Measurements from ENCODE around the gene DRGX.

The DRGX gene

GRCh38 chr10:49367600-49367999, 28.3 kb downstream of the DRGX start:
- TF ChIP-seq, protein P1, sequence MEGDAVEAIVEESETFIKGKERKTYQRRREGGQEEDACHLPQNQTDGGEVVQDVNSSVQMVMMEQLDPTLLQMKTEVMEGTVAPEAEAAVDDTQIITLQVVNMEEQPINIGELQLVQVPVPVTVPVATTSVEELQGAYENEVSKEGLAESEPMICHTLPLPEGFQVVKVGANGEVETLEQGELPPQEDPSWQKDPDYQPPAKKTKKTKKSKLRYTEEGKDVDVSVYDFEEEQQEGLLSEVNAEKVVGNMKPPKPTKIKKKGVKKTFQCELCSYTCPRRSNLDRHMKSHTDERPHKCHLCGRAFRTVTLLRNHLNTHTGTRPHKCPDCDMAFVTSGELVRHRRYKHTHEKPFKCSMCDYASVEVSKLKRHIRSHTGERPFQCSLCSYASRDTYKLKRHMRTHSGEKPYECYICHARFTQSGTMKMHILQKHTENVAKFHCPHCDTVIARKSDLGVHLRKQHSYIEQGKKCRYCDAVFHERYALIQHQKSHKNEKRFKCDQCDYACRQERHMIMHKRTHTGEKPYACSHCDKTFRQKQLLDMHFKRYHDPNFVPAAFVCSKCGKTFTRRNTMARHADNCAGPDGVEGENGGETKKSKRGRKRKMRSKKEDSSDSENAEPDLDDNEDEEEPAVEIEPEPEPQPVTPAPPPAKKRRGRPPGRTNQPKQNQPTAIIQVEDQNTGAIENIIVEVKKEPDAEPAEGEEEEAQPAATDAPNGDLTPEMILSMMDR (conservative IDR thresholded peaks at IDR 0.05; ENCODE audit: low read length) = no peak

GRCh38 chr10:49366460-49366859, 29.4 kb downstream of the DRGX start:
- DNase-seq (ENCODE audit: low read depth) = no peak
- TF ChIP-seq, protein P1 (conservative IDR thresholded peaks at IDR 0.05; ENCODE audit: low read length) = no peak
- no peak overlapping the region for H3K4me3 ChIP-seq (ENCODE audit: low read length)

More at GRCh38 chr10:49367600-49367999, 28.3 kb downstream of the DRGX start:
- no peak overlapping the region for H3K4me3 ChIP-seq (ENCODE audit: low read length)
- no peak for DNase-seq (ENCODE audit: low read depth)

DNA sequence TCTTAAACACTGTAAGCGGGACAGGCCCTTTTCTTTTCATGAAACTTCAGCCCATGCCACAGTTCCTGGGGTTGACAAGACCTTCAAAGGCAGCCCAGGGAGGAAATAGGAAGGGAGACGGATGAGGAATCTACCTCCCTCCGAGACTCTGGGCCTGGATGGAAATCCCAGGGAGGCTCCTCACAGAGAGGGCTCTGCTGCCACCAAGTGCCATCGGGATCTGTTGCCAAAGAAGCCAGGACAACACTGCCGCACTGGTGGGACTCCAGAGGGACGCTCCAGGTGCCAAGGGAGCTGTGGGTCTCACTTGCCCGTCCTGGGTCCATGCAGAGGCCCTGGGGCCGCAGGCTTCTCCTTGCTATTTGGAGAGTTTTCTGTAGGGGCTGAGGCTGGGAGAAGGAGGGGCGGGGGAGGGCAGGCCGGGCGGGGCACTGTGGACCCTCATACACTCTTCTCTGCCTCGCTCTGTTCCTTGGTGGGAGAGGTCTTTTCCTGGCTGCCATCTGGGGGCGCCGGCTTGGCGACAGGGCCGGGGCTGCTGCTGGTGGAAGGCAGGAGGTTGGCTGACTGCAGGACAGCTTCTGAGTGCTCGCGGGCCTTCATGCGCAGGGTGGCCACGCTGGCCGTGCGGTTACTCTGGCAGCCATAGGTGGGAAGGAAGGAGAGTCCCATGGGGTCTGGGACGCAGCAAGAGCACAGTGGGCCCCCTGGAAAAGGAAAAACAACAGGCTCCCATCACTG, 30.0 kb downstream of the DRGX start:
- DNase-seq (ENCODE audit: low read depth) = no peak
- H3K4me3 ChIP-seq (ENCODE audit: low read length) = no peak overlapping the region

GRCh38 chr10:49365275-49365674, 30.6 kb downstream of the DRGX start:
- TF ChIP-seq, protein P1 (conservative IDR thresholded peaks at IDR 0.05; ENCODE audit: low read length) = no peak

More for the DNA sequence above, 30.0 kb downstream of the DRGX start:
- TF ChIP-seq, protein P1 (conservative IDR thresholded peaks at IDR 0.05; ENCODE audit: low read length) = no peak

GRCh38 chr10:49364747-49365146, 31.1 kb downstream of the DRGX start:
- no peak for DNase-seq (ENCODE audit: low read depth)
- no peak overlapping the region for H3K4me3 ChIP-seq (ENCODE audit: low read length)
- TF ChIP-seq, protein P1 (conservative IDR thresholded peaks at IDR 0.05; ENCODE audit: low read length) = no peak

More at GRCh38 chr10:49365275-49365674, 30.6 kb downstream of the DRGX start:
- DNase-seq (ENCODE audit: low read depth) = no peak
- H3K4me3 ChIP-seq (ENCODE audit: low read length) = no peak overlapping the region

- TF ChIP-seq, protein P1 (conservative IDR thresholded peaks at IDR 0.05; ENCODE audit: low read length) = no peak
- H3K4me3 ChIP-seq (ENCODE audit: low read length) = no peak overlapping the region
- no peak for DNase-seq (ENCODE audit: low read depth)
Observed at GRCh38 chr10:49364051-49364450, 31.8 kb downstream of the DRGX start.
